HG03342 (cell line): Measurements from ENCODE around the gene NOMO2.
"Not testable (repeated sequence)": the region's sequence is repeated elsewhere in the genome, so short reads cannot be mapped to it uniquely, and the experiment has no call there.

Experiments used
- ATAC-seq: cut with Tn5 transposase; IDR thresholded peaks from one replicate; pipeline ENCODE4 v1.9.1; 2021; ENCODE audit warnings: mild to moderate bottlenecking, moderate library complexity; ENCODE audit not compliant: unreplicated experiment

NOMO2 gene

DNA sequence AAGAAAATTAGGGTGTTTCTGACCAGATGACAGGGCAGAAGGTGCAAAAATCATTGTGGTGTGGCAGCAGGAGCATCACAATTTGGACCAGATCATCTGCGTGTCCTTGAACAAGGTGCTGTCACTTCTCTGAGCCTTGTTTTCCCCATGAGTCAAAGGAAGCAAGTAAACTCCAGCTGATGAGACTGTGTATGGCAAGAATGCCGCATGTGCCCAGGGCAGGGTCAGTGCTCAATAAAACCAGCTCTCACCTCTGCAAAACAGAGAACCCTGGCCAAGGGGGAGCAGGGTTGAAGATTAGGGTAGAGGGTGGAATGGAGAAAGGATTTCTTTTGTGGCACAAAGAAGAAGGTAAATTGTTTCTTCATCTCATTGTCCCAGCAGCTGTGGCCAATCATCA, 17.4 kb upstream of the NOMO2 start:
- ATAC-seq, result not testable (repeated sequence)

DNA sequence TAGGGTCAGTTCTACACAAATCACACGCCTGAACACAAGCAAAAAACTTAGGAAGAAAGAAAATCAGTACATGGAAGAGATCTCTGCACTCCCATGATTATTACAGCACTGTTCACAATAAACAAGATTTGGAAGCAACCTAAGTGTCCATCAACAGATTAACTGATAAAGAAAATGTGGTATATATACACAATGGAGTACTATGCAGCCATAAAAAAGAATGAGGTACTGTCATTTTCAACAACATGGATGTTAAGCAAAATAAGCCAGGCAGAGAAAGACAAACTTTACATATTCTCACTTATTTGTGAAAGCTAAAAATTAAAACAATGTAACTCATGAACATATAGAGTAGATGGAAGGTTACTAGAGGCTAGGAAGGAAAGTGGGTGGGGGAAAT, 16.0 kb upstream of the NOMO2 start:
- not testable (repeated sequence) for ATAC-seq

DNA sequence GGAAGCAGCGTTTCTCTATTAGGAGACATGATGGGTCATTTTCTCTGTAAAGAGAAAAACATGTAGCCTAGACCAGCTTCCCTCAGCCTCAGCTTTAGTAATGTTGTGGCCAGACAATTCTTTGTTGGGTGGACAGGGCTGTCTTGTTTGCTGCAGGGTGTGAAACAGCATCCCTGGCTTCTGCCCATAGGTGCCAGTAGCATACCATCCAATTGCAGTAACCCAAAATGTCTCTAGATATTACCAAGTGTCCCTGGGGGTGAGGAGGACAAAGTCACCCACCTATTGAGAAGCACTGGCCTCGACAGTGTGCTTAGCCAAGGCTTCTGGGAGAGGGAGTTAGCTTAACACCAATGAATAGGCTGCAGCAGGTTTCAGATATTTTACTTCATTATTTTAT, 14.0 kb upstream of the NOMO2 start:
- not testable (repeated sequence) for ATAC-seq

DNA sequence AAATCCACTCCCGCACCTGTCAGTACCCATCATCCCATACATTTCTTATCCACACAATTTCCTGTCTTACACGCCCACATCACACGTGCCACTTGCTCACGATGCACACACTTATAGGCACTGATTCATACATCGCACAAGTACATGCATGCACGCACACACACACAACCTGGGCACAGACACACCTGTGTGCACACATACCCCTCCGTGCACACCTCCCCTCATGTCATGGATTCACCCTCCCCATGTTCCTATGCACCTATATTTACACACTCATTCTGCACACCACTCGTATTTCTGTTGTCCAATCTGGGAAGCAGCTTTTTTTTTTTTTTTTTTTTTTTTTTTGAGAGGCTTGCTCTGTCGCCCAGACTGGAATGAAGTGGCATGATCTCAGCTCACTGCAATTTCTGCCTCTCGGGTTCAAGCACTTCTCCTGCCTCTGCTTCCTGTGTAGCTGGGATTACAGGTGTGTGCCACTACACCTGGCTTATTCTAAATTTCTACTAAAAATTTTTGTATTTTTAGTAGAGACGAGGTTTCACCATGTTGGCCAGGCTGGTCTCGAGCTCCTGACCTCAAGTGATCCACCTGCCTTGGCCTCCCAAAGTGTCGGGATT, 13.5 kb upstream of the NOMO2 start:
- not testable (repeated sequence) for ATAC-seq

DNA sequence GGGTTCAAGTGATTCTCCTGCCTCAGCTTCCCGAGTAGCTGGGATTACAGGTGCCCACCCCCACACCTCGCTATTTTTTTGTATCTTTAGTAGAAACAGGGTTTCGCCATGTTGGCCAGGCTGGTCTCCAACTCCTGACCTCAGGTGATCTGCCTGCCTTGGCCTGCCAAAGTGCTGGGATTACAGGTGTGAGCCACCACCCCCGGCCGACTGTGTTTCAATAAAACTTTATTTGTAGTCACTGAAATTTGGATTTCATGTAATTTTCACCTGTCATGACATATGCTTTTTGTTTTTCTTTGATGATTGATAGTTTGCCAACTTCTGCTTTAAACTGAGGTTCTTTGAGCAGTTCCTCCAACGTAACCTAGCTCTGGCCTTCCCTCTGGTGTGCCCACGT, 12.0 kb upstream of the NOMO2 start:
- ATAC-seq, result not testable (repeated sequence)

DNA sequence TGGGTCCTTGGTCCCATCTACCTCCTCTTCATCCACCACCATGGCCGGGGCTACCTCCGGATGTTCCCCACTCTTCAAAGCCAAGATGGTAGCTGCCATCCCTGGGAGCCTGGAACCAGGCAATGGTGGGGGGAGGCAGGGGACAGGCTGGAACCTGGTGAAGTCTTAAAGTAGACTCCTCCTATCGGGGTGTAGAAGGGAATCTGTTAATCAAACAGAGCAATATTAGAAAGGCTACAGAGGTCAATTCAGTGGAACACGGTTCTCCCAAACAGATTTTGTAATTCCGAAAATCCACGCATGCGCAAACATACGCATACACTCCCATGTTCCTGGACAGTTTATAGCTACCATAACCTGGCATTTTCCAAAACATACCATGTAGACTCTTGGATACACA, 11.1 kb upstream of the NOMO2 start:
- ATAC-seq, result not testable (repeated sequence)

DNA sequence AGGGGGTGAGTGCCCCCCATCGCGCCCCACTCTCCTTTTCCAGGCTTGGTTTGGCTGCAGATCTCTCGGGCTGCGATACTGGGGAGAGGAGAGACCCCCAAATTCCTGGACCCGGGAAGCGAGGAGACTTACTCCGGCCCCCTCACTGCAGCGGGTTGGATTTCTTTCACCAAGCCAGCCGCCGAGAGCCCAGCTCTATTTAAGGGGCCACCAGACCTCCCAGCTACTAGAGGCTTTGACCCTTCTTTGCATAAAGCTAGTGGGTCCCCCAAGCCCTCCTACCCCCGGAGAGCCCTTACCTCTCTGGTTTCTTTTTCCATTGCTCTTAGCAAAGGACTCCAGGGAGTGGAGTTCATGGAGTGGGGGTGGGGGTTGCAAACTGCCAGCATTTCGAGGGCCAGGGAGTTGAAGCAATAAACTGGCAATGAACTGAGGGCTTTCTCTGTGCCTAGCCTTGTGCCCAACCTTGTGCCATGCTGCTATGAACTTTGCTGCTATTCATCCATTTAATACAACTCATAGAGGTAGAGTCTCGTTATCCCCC, 9.5 kb upstream of the NOMO2 start:
- ATAC-seq, result not testable (repeated sequence)

DNA sequence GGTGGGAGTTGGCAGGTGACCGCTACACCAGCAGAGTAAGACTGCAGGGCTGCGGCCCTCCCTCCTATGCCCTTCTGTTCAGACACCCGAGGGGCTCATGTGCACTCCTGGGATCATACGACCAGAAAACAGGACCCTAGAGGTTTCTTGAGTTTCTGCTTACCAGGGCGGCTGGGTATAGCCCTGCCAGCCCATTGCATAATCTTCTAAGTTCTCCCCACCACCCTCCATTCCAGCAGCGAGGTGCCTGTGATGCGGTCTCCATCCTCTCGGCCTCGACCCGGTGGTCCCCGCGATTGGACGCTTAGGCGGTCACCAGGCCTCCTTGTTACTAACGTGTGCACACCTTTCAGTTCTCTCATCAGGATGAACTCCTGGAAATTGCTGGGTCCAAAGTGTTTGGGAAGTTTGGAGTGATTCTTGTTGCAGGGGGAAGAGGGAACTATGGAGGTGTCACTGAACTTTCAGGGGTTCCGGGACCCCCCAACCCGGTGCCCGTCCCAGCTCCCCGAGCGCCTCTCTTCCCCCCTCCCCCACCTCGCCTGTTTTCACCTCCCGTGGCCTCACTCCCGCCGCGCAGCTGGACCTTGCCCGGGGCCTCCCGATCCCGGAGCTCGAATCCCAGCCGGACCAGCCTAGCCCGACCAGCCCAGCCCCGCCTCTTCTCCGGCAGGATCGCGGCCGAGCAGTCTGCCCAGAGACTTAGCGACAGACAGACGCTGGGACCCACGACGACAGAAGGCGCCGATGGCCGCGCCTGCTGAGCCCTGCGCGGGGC, 8.8 kb upstream of the NOMO2 start:
- not testable (repeated sequence) for ATAC-seq

DNA sequence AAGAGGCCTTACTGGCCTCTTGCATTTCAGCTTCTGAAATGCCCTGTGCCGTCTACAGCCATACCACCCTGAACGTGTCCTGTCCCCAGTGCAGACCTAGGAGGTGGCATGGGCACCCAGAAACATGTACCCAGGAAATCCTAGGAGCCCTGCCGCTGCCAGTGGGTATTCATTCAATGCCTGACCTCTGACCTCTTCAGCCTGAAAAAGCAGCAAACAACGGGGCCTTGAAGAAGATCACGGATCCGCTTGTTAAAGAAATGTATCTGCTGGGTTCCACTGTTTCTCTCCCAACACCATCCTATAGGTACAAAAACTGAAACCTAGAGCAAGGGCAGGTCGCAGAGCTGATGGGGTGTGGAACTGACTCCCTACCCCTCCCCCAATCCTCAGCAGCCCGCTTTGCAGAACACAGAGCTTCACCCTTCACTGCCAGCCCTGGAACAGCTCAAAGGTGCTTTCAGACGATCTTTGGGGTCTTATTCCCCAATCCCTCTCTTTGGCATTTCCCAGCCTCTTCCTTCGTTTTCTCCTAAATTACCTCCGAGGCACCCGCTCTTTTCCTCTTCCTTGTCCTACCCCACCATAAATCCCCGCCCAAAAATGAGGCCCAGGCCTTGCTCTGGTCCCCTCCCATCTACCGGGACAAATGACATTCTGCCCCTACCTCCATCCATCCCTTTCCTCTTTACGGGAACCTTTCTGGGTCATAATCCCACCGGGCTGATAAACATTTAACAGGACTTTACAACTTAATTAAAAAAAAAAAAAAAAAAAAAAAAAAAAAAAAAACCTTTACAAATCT, 1.3 kb downstream of the NOMO2 start:
- not testable (repeated sequence) for ATAC-seq

DNA sequence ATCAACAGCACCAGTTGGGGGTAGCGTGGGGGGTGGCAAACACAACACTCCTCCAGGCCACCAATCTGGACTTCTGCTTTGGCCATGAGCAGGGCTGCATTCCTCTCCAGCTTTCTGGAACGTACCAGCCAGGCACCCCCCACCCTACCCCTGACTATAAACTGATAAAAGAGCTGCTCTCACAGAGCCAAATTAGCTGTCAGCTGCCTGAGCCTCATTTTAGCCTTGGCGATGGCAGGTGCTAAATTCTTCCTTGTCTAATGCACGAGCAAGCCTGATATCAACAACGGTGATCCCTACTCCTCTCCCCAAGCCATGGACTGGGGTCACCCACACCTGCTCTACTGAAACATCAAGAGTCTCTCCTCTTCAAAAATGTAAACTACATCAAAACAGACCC, 8.2 kb downstream of the NOMO2 start:
- not testable (repeated sequence) for ATAC-seq

DNA sequence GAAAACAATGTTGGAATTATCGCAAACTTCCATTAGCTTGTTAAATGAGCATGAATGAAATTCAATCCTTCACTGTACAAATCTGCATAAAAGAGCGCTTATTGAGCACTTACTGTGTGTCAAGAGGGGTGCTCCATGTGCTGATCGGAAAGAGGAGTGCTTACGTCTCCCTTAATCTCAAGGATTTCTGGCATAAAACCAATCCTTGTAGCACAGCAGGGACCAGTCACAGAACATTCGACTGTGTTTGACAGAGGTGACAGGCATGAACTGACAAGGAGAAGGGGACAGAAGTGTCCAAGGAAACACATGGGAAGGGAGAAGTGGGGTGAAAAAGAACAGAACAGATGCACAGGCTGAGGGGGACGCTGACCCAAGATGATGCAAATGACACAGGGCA, 14.5 kb downstream of the NOMO2 start:
- not testable (repeated sequence) for ATAC-seq

DNA sequence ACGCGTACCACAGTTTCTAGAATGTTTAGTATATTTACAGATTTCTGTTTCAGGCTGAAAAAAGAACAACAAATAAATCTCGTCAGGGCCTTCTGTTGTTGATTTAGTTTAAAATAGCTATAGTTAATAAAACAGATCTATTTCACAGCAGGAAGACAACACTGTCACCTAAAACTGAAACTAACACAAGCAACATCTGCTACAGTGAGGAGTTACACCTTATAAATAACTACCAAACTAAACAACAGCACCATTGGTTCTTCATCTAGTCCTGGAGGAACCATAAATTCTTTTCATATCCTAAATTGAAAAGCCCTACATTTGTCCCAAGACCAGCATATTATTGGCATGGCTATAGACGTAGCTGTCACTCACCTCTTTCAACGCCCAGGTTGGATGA, 15.0 kb downstream of the NOMO2 start:
- ATAC-seq, result not testable (repeated sequence)

DNA sequence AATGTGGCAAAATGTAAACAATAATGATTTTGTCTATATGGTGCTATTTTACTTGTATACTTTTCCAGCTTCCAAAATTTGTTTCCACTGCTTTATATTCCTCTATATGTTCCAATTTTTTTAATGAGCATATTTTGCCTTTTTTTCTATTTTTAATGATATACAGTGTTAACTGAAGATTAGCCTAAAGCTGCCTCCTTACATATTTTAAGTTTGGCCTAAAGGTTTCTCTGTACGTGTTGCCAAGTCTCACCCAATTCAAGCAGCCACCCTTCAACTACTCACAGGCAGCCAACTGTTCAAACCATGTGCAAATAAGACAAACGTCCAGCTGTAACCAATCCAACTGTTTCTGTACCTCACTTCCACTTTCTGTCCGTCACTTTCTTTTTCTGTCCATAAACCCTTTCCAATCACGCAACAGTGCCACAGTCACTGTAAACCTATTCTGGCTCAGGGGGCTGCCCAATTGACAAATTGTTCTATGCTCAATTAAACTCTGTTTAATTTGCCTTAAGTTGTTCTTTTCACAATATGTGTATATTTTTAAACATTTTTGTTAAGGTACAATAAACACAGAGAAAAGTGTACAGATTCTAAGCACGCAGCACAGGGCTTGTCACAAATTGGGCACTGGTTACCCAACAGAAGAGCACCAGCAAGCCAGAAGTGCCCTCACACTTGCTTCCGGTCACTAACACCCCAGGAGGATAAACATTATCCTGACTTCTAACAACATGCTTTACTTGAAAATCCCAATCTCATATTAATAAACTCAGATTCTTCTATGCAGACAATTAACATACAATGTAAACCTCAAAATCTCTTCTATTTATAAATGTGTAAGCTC, 17.4 kb downstream of the NOMO2 start:
- not testable (repeated sequence) for ATAC-seq

DNA sequence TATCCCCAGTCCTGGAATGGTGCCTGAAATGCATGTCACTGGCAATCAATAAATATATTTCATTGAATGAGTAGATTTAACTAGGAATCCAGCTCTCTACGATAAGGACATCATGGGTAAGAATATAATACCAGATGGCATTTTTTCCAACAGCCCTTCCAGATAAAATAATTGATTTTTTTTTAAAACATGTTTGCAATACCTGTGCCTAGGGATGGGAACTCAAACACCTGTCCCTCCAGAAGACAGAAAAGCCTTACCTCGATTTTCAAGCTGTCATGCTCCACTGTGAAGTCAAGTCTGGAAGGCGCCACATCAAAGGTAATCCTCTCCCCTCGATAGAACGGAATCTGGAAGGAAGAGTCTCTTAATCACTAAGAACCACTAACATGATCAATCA, 20.0 kb downstream of the NOMO2 start:
- not testable (repeated sequence) for ATAC-seq

DNA sequence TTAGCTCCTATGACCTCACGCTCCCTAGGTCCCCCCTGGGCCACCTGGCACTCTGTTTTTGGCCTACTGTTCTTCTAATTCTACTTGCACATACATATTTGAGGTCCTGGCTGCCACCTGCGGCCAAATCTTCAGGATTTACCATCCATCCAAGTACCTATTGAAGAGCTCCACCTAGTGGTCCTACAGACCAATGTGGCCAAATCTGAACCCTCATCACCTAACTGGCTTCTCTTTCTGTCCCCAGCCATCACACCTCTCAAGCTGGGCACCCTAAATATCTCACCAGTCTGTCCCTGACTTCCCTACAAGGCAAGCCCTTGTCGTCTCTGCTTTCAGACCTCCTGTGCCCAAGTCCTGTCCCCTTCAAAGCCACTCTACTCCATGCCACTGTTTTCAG, 24.9 kb downstream of the NOMO2 start:
- ATAC-seq, result not testable (repeated sequence)

DNA sequence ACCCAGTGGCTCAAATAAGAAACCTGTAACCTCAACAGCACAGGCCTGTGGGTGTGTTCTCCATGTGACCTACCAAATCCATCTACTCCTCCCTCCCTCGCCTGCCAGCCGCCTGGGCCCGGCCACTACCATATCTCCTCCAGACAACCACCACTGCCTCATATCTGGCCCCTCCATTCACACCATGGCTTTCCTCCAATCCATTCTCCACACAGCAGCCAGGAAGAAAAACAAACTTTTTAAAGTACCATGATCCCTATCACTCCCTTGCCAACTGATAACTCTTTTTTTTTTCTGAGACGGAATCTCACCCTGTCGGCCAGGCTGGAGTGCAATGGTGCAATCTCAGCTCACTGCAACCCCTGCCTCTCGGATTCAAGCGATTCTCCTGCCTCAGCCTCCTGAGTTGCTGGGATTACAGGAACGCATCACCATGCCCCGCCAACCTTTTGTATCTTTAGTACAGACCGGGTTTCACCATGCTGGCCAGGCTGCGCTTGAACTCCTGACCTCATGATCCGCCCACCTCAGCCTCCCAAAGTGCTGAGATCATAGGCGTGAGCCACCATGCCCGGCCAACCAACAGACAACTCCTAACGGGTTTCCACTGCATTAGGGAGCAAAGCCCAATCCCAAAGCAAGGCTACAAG, 26.3 kb downstream of the NOMO2 start:
- ATAC-seq, result not testable (repeated sequence)

DNA sequence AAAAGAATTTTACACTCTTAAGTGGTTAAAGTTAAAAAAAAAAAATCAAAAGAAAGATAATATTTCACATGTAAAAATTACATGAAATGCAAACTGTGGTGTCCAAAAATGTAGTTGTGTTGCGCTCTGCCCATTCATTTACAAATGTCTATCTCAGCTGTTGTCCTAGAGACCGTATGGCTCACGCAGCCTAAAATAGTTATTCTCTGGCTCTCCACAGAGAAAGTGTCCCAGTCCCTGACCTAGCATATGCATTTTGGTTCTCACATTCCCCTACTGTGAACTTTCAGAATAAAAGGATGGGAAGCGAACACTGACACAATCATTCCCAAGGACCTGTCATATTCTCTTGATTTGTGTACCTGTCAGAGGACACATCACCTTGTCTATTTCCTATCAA, 27.6 kb downstream of the NOMO2 start:
- ATAC-seq, result not testable (repeated sequence)

DNA sequence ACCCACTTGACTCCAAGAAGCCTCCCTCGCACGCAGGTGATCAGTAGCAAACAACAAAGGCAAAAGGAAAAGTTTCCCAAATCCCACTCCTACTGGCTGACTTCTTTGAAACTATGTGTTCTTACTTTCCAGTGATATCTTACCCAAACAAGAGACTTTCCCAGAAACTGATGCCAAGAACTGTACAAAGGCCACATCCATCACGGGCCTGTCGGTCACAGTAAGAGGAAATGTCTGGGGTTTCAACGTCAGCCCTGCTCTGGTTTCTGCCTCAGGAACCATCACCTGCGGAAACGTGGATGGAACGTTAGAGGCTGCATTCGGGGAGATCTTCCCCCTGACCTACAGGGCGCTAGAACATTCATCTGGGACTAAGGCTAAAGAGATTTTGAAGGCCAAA, 30.6 kb downstream of the NOMO2 start:
- not testable (repeated sequence) for ATAC-seq

DNA sequence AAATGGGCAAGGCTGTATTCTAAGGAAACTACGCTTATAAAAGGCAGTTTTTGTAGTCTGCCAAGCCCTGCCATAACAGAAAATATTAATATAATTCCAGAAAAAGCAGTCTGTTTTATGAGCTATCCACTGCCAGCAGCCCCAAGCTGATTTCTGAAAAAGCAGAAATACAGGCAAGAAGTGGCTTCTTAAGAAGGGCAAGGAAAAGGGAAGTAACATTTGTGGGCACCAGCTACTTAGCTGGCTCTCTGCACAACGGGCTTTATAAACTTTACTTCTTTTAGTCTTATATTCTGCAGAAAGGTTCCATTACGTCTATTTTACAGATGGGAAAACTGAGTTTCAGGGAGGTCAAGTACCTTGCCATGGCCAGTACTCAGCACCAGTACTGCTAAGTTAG, 31.6 kb downstream of the NOMO2 start:
- not testable (repeated sequence) for ATAC-seq

DNA sequence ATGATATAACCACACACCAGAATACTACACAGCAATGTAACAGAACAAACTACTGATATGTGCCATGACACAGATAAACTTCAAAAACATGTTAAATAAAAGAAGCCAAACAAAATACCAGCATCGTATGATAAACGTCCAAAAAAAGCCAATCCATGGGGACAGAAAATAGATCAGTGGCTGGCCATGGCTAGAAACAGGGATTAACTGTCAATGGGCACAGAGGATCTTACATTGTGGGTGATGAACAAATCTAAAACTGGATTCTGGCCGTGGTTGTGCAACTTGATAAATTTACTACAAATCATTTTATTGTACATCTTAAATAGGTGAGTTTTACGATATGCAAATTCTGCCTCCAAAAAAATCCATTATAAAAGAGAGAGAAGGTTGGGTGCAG, 35.4 kb downstream of the NOMO2 start:
- ATAC-seq, result not testable (repeated sequence)
